IPS-15b (cell line): ENCODE data around the gene C10orf53.

Experiments
- H3K27me3 ChIP-seq: one replicate; pipeline ENCODE4 v1.6.1; 2013; ENCODE audit warnings: low read length; ENCODE audit not compliant: control insufficient read depth, insufficient read depth
- H3K36me3 ChIP-seq: one replicate; pipeline ENCODE4 v1.6.1; 2013; ENCODE audit warnings: low read length; ENCODE audit not compliant: control insufficient read depth, insufficient read depth
- H3K4me1 ChIP-seq: one replicate; pipeline ENCODE4 v1.6.1; 2013; ENCODE audit warnings: mild to moderate bottlenecking, low read length; ENCODE audit not compliant: control insufficient read depth, insufficient read depth
- H3K4me3 ChIP-seq: one replicate; pipeline ENCODE4 v1.5.1; 2013; ENCODE audit warnings: low read depth, low read length
- H3K9ac ChIP-seq: one replicate; pipeline ENCODE4 v1.6.1; 2013; ENCODE audit warnings: low read depth, mild to moderate bottlenecking, low read length
- H3K9me3 ChIP-seq: one replicate; pipeline ENCODE4 v1.6.1; 2013; ENCODE audit warnings: mild to moderate bottlenecking, low read length; ENCODE audit not compliant: control insufficient read depth, insufficient read depth

The C10orf53 gene

DNA sequence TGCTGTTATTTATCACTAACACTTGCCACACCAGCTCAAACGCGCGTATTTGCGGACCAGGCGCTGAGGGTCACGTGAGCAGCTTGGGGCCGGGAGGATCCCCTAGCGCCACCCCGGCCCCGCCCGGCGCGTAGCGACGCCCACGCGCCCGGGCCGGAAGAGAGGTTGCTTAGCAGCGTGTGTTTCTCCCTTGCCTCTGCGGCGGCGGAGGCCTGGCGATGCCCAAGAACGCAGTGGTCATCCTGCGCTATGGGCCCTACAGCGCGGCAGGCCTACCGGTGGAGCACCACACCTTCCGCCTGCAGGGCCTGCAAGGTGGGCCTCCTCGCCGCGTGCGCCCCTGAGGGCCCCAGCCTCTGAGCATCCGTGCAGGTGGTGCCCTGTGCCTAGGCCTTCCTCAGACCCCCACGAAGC is at the start of gene C10orf53:
Gene C10orf53, plus strand, starts transcription at position 172 of the 414 bp plus-strand sequence. Its CDS starts 47 bp downstream, at position 219.
- Histone ChIP-seq H3K9ac (no peak within 1 kb of the TSS), H3K4me3 (peak within 1 kb of the TSS; percentile 76), H3K36me3 (no peaks in the 10 kb centered on the region), H3K4me1 (no peaks in the 10 kb centered on the region), H3K27me3 (peaks cover 77% of the 10 kb centered on the region), H3K9me3 (no peaks in the 10 kb centered on the region)

DNA sequence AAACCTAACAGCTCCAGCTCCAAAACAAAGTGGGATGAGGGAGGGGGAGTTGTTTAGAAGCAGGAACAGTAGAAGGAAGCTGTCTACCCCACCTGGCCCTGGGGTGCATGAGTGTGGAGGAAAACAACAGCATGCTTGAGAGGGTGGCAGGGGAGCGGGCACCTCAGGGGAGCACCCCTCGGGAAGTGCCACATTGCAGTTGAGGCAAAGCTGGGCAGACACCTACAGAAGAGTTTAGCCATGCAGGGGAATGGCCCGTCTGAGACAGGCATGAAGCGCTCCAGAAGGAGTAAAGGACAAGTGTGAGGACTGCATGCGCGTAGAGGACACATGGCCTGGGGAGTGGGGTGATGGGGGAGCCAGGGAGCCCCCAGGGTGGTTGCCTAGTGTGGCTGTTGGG is 47.5 kb upstream of the C10orf53 start:
- Histone ChIP-seq H3K4me3 (no peak overlapping the region), H3K4me1 (no peaks in the 10 kb centered on the region), H3K9ac (no peak overlapping the region), H3K9me3 (no peaks in the 10 kb centered on the region), H3K27me3 (peaks cover 6% of the 10 kb centered on the region), H3K36me3 (no peaks in the 10 kb centered on the region)

- H3K27me3 ChIP-seq = peaks cover 6% of the 10 kb centered on the region
- H3K4me3 ChIP-seq = no peak overlapping the region
- H3K36me3 ChIP-seq = no peaks in the 10 kb centered on the region
These were observed 46.8 kb upstream of the C10orf53 start for GRCh38 chr10:49632406-49633317.

GRCh38 chr10:49633327-49634068 is 46.0 kb upstream of the C10orf53 start:
- peaks cover 6% of the 10 kb centered on the region for H3K27me3 ChIP-seq
- H3K9me3 ChIP-seq = no peaks in the 10 kb centered on the region

More at GRCh38 chr10:49632406-49633317, 46.8 kb upstream of the C10orf53 start:
- Histone ChIP-seq H3K9ac (no peak overlapping the region), H3K4me1 (no peaks in the 10 kb centered on the region), H3K9me3 (no peaks in the 10 kb centered on the region)

DNA sequence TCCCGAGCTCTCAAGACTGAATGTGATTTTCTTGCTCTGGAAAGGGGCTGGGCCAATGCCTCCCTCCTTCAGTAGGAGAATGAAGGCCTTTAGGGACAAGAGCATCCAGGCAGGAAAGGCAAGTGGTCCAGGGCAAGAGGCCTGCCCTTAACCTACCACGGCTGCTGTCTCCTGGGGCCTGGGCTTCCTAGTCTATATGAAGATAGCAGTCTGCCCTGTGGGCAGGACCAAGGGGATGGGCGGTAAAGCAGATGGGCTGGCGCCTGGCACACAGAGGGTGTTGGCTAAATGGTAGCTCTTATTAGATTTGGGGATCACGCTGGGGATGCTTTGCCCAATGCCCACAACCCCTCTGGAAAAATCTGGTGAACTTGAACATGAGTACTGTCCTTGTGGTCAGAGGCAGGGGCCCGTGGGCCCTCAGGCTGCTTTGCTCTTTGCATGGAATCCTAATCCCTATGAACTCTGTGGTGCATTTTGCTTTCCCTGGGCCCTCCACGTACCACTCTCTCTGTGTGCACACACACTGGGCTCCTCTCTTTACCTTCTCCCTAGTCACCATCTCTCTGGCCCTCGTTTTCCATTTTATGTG is 45.3 kb upstream of the C10orf53 start:
- Histone ChIP-seq H3K4me3 (no peak overlapping the region), H3K36me3 (no peaks in the 10 kb centered on the region), H3K9me3 (no peaks in the 10 kb centered on the region), H3K4me1 (no peaks in the 10 kb centered on the region), H3K9ac (no peak overlapping the region), H3K27me3 (peaks cover 6% of the 10 kb centered on the region)

More at GRCh38 chr10:49633327-49634068, 46.0 kb upstream of the C10orf53 start:
- Histone ChIP-seq H3K9ac (no peak overlapping the region), H3K4me1 (no peaks in the 10 kb centered on the region), H3K36me3 (no peaks in the 10 kb centered on the region), H3K4me3 (no peak overlapping the region)

GRCh38 chr10:49642311-49642710 is 37.1 kb upstream of the C10orf53 start:
- Histone ChIP-seq H3K4me1 (no peaks in the 10 kb centered on the region), H3K4me3 (no peak overlapping the region), H3K27me3 (no peaks in the 10 kb centered on the region), H3K9me3 (no peaks in the 10 kb centered on the region), H3K36me3 (no peaks in the 10 kb centered on the region), H3K9ac (no peak overlapping the region)

DNA sequence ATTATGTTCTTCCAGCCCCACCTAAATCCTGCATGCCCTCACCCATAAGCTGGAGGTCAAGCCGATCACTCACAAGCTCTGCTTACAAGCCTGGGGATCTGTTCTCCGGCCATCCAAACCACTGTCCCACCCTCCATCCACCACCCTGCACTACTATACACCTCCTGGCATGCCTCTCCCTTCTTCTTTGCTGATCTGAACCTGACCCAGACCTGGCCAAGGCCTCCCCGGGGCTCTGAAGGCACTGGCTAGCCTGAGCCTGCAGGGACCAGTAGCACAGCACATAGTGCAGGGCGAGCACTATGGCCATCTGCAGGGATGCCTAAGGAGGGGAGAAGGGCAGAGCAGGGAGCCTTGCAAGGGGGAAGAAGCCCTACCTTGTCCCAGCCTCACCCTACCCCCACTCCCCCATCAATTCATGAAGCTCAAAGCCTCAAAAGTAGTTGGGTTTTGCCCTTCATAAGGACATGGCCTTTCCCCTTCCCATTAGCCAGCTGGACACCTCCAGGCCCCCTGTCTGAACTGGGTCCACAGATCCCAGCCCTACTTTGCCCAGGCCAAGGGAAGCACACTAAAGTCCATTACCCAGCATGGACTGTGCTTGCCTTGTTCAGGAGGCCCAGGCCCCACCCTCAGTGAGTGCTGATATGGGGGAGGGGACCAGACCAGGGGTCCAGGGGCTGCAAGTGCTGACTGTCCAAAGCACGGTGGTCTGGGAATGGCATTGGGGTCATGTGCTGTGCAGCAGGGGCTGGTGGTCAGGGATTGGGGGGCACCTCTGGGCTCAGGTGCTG is 36.0 kb upstream of the C10orf53 start:
- Histone ChIP-seq H3K4me1 (no peaks in the 10 kb centered on the region), H3K36me3 (no peaks in the 10 kb centered on the region), H3K9me3 (no peaks in the 10 kb centered on the region), H3K27me3 (no peaks in the 10 kb centered on the region), H3K9ac (no peak overlapping the region), H3K4me3 (no peak overlapping the region)

- Histone ChIP-seq H3K27me3 (no peaks in the 10 kb centered on the region), H3K36me3 (no peaks in the 10 kb centered on the region), H3K9ac (no peak overlapping the region), H3K9me3 (no peaks in the 10 kb centered on the region), H3K4me1 (peaks cover 2% of the 10 kb centered on the region), H3K4me3 (no peak overlapping the region)
These were observed 35.3 kb upstream of the C10orf53 start for GRCh38 chr10:49644035-49644646.

DNA sequence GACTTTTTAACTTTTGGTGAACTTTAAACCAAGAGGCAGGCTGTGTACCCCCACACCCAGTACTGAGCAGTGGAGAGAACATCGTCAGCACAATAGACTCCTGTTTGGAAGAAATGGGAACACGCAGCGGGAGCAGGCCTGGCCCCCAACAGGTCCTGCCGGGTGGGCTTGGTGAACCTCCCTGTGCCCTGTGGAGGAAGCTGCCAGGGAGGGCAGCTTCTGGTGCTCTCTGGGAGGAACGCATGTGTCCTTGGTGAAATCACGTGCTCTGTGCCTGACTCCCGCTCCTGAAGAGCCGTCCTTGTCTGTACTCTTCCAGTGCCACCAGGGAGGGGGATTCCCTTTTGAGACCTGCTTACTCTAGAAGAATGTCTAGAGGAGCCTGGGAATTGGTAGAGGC is 34.0 kb upstream of the C10orf53 start:
- H3K4me1 ChIP-seq = peaks cover 5% of the 10 kb centered on the region
- H3K9me3 ChIP-seq = no peaks in the 10 kb centered on the region
- H3K36me3 ChIP-seq = no peaks in the 10 kb centered on the region
- H3K4me3 ChIP-seq = no peak overlapping the region
- H3K9ac ChIP-seq = no peak overlapping the region
- H3K27me3 ChIP-seq = peaks cover 1% of the 10 kb centered on the region

DNA sequence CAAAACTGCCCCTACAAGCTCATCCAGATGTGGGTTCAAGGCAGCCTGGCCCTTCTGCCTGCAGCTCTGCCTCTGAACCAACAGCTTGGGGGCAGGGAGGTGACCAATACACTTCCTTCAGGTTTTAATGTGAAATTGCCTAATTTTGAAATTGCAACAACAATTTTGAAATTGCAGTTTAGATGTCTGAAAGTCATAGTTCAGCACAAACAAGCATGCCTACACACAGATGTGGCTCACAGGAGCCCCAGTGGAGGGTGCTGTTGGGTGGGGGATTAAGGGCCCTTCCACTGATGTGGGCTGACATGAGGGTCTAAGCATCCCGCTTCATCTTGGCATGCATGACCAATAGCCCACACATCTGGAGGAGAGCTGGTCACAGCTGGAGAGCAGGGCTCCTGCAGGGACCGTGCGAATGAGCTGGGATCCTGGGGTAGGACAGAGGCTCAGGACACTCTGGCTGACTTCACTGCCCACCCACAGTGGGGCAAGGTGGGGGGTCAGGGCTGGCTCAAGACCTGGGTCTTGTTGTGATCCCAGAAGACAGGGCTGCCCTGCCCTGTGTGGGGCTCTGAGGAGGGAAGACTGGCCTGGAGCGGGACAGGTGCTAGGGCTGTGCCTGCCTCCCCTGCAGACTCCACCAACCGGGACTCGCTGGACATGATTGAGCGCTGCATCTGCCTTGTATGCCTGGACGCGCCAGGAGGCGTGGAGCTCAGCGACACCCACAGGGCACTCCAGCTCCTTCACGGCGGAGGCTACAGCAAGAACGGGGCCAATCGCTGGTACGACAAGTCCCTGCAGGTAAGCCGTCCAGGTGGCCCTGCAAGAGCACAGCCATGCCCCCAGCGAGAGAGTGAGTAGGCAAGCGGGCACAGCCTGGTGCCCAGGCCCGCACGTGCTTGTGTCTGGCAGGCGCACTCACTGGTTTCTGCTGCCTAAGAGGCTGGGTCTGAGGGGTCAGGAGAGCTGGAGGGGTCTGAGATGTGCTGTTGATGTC is 33.3 kb upstream of the C10orf53 start:
- H3K27me3 ChIP-seq = peaks cover 4% of the 10 kb centered on the region
- H3K4me3 ChIP-seq = no peak overlapping the region
- H3K9ac ChIP-seq = no peak overlapping the region
- H3K4me1 ChIP-seq = peaks cover 5% of the 10 kb centered on the region
- H3K36me3 ChIP-seq = no peaks in the 10 kb centered on the region
- no peaks in the 10 kb centered on the region for H3K9me3 ChIP-seq
